ENCODE results near the gene SBK1.
"Not testable (repeated sequence)": the region's sequence is repeated elsewhere in the genome, so short reads cannot be mapped to it uniquely, and the experiment has no call there.

Gene SBK1

GRCh38 chr16:28321700-28322411, 29.5 kb downstream of the SBK1 start:
- TF ChIP-seq, protein P1, sequence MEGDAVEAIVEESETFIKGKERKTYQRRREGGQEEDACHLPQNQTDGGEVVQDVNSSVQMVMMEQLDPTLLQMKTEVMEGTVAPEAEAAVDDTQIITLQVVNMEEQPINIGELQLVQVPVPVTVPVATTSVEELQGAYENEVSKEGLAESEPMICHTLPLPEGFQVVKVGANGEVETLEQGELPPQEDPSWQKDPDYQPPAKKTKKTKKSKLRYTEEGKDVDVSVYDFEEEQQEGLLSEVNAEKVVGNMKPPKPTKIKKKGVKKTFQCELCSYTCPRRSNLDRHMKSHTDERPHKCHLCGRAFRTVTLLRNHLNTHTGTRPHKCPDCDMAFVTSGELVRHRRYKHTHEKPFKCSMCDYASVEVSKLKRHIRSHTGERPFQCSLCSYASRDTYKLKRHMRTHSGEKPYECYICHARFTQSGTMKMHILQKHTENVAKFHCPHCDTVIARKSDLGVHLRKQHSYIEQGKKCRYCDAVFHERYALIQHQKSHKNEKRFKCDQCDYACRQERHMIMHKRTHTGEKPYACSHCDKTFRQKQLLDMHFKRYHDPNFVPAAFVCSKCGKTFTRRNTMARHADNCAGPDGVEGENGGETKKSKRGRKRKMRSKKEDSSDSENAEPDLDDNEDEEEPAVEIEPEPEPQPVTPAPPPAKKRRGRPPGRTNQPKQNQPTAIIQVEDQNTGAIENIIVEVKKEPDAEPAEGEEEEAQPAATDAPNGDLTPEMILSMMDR (IDR thresholded peaks at IDR 0.05; ENCODE audit: control extremely low read depth, extremely low read depth, low read depth, missing control alignments), result peak; percentile 83
- ChIA-PET POLR2A (no interaction called here), CTCF (interaction anchor here (0.6 to 1.7 kb wide), 16 partner anchors 9 to 1001 kb away, joined by 3 to 8 read pairs (median 3); partner anchors contain the start of genes SBK1 and SULT1A1)
- peak; percentile 75 for DNase-seq (ENCODE audit: extremely low spot score)

DNA sequence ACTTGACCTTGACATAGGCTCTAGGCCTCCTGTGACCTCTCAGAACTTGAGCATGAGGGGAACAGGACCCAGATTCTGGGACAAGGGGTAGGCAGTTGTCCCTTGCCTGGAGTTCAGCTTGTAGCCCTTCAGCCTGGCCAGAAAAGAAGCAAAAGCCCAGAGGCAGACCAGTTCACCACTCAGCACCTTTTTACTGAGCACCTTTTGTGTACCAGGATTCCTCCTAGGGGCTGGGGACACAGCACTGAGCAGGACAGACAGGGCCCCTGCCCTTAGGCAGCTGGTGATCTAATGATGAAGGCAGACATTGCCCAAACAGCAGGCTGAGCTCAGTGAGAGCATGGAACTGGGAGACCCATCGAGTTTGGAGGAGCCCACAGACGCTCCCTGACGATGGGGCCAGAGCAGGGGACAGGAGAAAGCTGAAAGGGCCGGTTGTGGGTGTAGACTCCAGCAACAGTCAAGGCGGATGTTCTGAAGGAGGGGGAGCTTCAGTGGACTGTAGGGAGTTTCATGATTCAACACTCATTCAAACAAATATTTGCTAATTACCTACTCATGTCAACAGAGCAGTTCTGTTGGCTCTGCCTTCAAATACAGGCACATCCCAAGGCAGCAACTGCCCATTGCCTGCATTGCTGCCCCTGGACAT, 32.0 kb downstream of the SBK1 start:
- ChIA-PET POLR2A (no interaction called here), CTCF (no interaction called here)
- TF ChIP-seq, protein P1 (IDR thresholded peaks at IDR 0.05; ENCODE audit: control extremely low read depth, extremely low read depth, low read depth, missing control alignments), result no peak
- no peak for DNase-seq (ENCODE audit: extremely low spot score)

GRCh38 chr16:28324887-28325279, 32.6 kb downstream of the SBK1 start:
- TF ChIP-seq, protein P1 (IDR thresholded peaks at IDR 0.05; ENCODE audit: control extremely low read depth, extremely low read depth, low read depth, missing control alignments), result no peak
- POLR2A ChIA-PET, result no interaction called here
- CTCF ChIA-PET, result interaction anchor here (3.0 kb wide), 1 partner anchor 8 kb away, joined by 17 read pairs; no protein-coding TSS in a partner anchor
- DNase-seq (ENCODE audit: extremely low spot score), result no peak

DNA sequence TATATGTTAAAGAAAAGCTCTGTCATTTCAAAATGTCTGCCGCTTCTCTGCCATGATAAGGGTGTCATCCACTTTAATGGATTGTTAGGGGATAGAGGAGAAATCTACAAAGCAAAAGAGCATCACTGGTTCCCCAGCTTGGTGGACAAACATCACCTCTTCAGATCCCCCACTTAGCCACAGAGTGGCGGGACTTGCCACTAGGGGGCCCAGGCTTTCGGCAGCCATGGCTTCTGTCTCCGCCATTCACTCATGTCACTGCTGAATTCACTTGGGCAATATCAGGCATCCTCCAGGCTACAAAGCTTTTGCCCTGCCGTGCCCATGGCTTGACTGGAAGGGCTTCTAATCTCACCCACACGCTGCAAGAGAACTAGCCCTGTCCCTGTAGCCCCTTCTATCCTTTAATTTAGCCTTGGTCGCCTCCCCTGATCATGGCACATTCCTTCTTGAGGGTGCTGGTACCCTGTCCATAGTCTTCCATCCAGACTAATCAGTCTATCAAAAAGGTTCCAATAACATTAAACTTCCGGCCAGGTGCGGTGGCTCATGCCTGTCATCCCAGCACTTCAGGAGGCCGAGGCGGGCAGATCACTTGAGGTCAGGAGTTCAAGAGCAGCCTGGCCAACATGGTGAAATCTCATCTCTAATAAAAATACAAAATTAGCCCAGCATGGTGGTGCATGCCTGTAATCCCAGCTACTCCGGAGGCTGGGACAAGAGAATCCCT, 34.7 kb downstream of the SBK1 start:
- ChIA-PET CTCF (interaction anchor here (0.7 to 3.0 kb wide), 6 partner anchors 10 to 49 kb away, joined by 3 to 17 read pairs (median 3); no protein-coding TSS in a partner anchor), POLR2A (no interaction called here)
- TF ChIP-seq, protein P1 (IDR thresholded peaks at IDR 0.05; ENCODE audit: control extremely low read depth, extremely low read depth, low read depth, missing control alignments), result peak; percentile 86
- peak; percentile 85 for DNase-seq (ENCODE audit: extremely low spot score)

DNA sequence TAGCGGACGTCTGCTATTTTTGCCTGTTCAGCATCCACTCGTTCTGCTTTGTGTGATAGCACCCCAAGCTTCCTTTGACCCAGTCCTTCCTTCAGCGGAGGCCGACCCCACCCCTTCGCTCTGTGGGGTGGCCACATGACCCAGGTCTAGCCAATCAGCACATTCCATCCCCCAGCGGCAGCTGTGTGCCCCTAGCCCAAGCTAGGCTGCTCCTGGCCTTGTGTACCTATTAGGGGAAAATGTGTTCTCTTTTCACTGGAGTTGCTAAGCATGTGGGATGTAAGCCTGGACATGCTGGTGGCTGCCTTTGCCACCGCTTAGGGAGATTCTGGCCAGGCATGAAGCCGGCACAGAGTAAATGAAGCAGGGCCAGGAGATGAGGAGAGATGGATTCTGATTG, 37.9 kb downstream of the SBK1 start:
- POLR2A ChIA-PET; CTCF ChIA-PET; DNase-seq (ENCODE audit: extremely low spot score): not testable (repeated sequence)

DNA sequence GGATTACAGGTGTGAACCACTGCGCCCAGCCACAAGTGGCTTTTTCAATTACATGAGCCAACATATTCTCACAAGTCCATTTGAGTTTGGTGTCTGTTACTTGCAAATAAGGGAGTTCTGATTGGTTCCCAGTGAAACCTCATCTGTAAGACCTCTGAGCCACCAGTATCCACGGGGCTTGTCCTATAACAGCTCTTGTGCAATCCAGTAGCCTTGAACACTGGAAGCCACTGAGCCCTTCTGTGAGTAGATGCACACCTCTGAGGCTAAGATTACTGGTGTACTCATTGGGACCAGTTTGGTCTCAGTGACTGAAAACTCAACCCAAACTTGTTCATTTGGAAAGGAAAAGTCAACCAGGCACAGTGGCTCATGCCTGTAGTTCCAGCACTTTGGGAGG, 38.7 kb downstream of the SBK1 start:
- DNase-seq (ENCODE audit: extremely low spot score); CTCF ChIA-PET; POLR2A ChIA-PET: not testable (repeated sequence)

DNA sequence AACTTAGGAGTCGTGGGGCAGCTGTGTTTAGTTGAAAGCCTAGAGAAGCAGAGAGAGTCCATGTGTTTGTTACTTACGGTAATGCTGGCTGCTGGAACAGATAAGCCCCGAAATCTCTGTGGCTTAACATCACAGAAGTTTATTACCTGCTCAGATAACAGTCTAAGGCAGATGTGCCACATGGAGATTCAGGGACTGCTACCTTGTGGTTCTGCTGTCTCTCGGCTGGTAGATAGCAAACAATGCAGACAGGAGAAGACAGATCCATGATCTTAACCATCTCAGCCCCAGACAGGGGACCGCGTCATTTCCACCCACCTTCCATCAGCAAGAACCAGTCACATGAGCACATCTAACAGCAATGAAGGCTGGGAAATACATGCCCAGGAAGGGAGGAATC, 40.3 kb downstream of the SBK1 start:
- POLR2A ChIA-PET; DNase-seq (ENCODE audit: extremely low spot score); CTCF ChIA-PET: not testable (repeated sequence)

- DNase-seq (ENCODE audit: extremely low spot score); CTCF ChIA-PET; POLR2A ChIA-PET: not testable (repeated sequence)
Observed at GRCh38 chr16:28335678-28336077, 43.4 kb downstream of the SBK1 start.

- POLR2A ChIA-PET; CTCF ChIA-PET; DNase-seq (ENCODE audit: extremely low spot score): not testable (repeated sequence)
Observed at GRCh38 chr16:28336940-28337710, 44.8 kb downstream of the SBK1 start.

GRCh38 chr16:28338230-28338629, 45.9 kb downstream of the SBK1 start:
- DNase-seq (ENCODE audit: extremely low spot score); CTCF ChIA-PET; POLR2A ChIA-PET: not testable (repeated sequence)

GRCh38 chr16:28362600-28362999, 70.3 kb downstream of the SBK1 start:
- DNase-seq (ENCODE audit: extremely low spot score); POLR2A ChIA-PET; CTCF ChIA-PET: not testable (repeated sequence)

DNA sequence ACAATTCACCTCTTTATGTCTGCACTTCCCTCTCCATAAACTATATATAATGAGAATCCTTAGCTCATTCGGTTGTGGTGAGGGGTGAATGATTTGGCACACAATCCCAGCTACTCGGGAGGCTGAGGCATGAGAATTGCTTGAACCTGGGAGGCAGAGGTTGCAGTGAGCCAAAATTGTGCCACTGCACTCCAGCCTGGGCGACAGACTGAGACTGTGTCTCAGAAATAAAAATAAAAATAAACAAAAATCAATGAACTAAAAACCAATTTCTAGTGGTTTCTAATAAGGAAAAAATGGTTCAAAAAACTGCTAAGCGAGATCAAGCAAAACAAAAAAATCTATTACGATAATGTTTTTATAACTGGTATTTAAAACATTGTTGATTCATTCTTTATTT, 71.1 kb downstream of the SBK1 start, which contains the start of gene NPIPB6:
Gene NPIPB6 (minus strand): TSS at position 101 of the 400 bp plus-strand sequence. CDS start 686 bp downstream, outside the sequence.
- DNase-seq (ENCODE audit: extremely low spot score); CTCF ChIA-PET; POLR2A ChIA-PET: not testable (repeated sequence)
